Endothelial cell of umbilical vein (primary cell): ENCODE results near the gene FOXP1. TPM values are rescaled to one million over a fixed set of nuclear protein-coding genes. Genes with fewer than 3 reads are reported as not detected.

Source experiments
- BruUV-seq: library from RNA; stranded (reverse); fragments of 400-500 nt; replicated peaks from 2 replicates; lab custom pipeline; 2021; lab: Mats Ljungman, UMichigan
- CTCF ChIA-PET: fragments of 300-600, 350-600 bp; sonication (Branson Sonifier 250); formaldehyde crosslinking; loops from one replicate; lab custom pipeline; 2021; ENCODE audit warnings: antibody characterized with exemption, inconsistent platforms; lab: Charles Lee
- POLR2A ChIA-PET: fragments of 300-600, 350-600 bp; sonication (Branson Sonifier 250); formaldehyde crosslinking; loops from one replicate; lab custom pipeline; 2021; ENCODE audit warnings: antibody characterized with exemption, inconsistent platforms; lab: Charles Lee
- DNase-seq: peaks from one replicate; pipeline ENCODE4 v3.0.0-alpha.2; 2011; ENCODE audit warnings: low read depth, low spot score
- FAIRE-seq: peaks from 2 replicates; lab custom pipeline; 2011; peaks lifted over from hg19 to GRCh38; lab: Jason Lieb, UNC
- H2AFZ ChIP-seq: 2 replicates; pipeline ENCODE4 v1.6.0; 2012; ENCODE audit warnings: low read depth, low read length, control low read depth, inconsistent platforms
- H3K27ac ChIP-seq: 2 replicates; pipeline ENCODE4 v1.5.1; 2011; ENCODE audit warnings: low read depth, mild to moderate bottlenecking, control low read depth, low read length, moderate library complexity; ENCODE audit not compliant: insufficient read depth
- H3K27me3 ChIP-seq, 2 experiments: 2 replicates each; pipeline versions ENCODE4 v1.6.0 to v1.6.1; 2011; ENCODE audit warnings: low read length in 2 of 2, mixed read lengths in 1 of 2; ENCODE audit not compliant: control insufficient read depth in 2 of 2, insufficient read depth in 2 of 2
- H3K36me3 ChIP-seq, 2 experiments: 2 replicates in 1 of 2; 3 replicates in 1 of 2; pipeline ENCODE4 v1.5.1; 2011; ENCODE audit warnings: low read length in 2 of 2, mild to moderate bottlenecking in 1 of 2, moderate library complexity in 1 of 2; ENCODE audit not compliant: control insufficient read depth in 2 of 2, insufficient read depth in 2 of 2; ENCODE audit errors: extremely low read depth in 1 of 2
- H3K4me1 ChIP-seq: 3 replicates; pipeline ENCODE4 v1.5.1; 2011; ENCODE audit warnings: mild to moderate bottlenecking, low read length; ENCODE audit not compliant: control insufficient read depth, insufficient read depth; ENCODE audit errors: extremely low read depth
- H3K4me2 ChIP-seq: 2 replicates; pipeline ENCODE4 v1.6.1; 2011; ENCODE audit warnings: low read length, control low read depth, mixed read lengths; ENCODE audit not compliant: insufficient read depth
- H3K4me3 ChIP-seq, 3 experiments: fragments of 200-600 bp in 1 of 3; sonication (generic), shearing (Covaris generic) in 1 of 3; replicated peaks in 1 of 3; 2 replicates each; pipeline ENCODE4 v1.5.1; 2011 to 2016; ENCODE audit warnings: control low read depth in 3 of 3, low read length in 3 of 3, mild to moderate bottlenecking in 2 of 3, inconsistent platforms in 1 of 3, low read depth in 1 of 3, moderate library complexity in 1 of 3; ENCODE audit not compliant: insufficient read depth in 1 of 3
- H3K79me2 ChIP-seq: 2 replicates; pipeline ENCODE4 v1.6.0; 2012; ENCODE audit warnings: low read length, inconsistent platforms; ENCODE audit not compliant: control insufficient read depth, insufficient read depth
- H3K9ac ChIP-seq: replicated peaks from 2 replicates; pipeline ENCODE3; 2011; ENCODE audit warnings: low read length, control low read depth; ENCODE audit not compliant: insufficient read depth; ENCODE audit errors: extremely low read depth
- H3K9me1 ChIP-seq: replicated peaks from 3 replicates; pipeline ENCODE4 v1.6.0; 2011; ENCODE audit warnings: mild to moderate bottlenecking, low read length; ENCODE audit not compliant: control insufficient read depth, insufficient read depth; ENCODE audit errors: extremely low read depth
- H3K9me3 ChIP-seq: replicated peaks from 2 replicates; pipeline ENCODE4 v1.5.1; 2012; ENCODE audit warnings: low read length, inconsistent platforms; ENCODE audit not compliant: control insufficient read depth, insufficient read depth
- H4K20me1 ChIP-seq: replicated peaks from 2 replicates; pipeline ENCODE3; 2011; ENCODE audit warnings: mild to moderate bottlenecking, low read length; ENCODE audit not compliant: control insufficient read depth, insufficient read depth; ENCODE audit errors: extremely low read depth
- EZH2 ChIP-seq: IDR thresholded peaks from 2 replicates; pipeline ENCODE4 v1.6.1; 2012; ENCODE audit warnings: borderline replicate concordance, low read depth, mild to moderate bottlenecking, moderate library complexity, low read length, inconsistent platforms; ENCODE audit not compliant: severe bottlenecking
- FOS ChIP-seq: IDR thresholded peaks from 2 replicates; pipeline ENCODE4 v1.6.1; 2011; ENCODE audit warnings: mild to moderate bottlenecking, low read length, moderate library complexity, borderline replicate concordance; ENCODE audit not compliant: insufficient read depth
- GATA2 ChIP-seq: IDR thresholded peaks from 2 replicates; pipeline ENCODE4 v1.7.0; 2011; ENCODE audit warnings: low read depth, mild to moderate bottlenecking, moderate library complexity, mixed read lengths, low read length; ENCODE audit not compliant: insufficient read length, insufficient read depth
- JUN ChIP-seq: IDR thresholded peaks from 2 replicates; pipeline ENCODE4 v1.6.1; 2011; ENCODE audit warnings: borderline replicate concordance, low read depth; ENCODE audit not compliant: insufficient read length, insufficient read depth
- MYC ChIP-seq: IDR thresholded peaks from one replicate; pipeline ENCODE4 v1.6.1; 2011; ENCODE audit warnings: mild to moderate bottlenecking, low read depth, low read length
- POLR2A ChIP-seq: IDR thresholded peaks from 2 replicates; pipeline ENCODE4 v1.6.1; 2012; ENCODE audit warnings: low read depth, mild to moderate bottlenecking, control low read depth, low read length
- POLR2AphosphoS5 ChIP-seq: IDR thresholded peaks from 2 replicates; pipeline ENCODE4 v1.6.1; 2012; ENCODE audit warnings: low read depth, mild to moderate bottlenecking, control low read depth, low read length, moderate library complexity; ENCODE audit not compliant: insufficient read depth
- dilution Hi-C: fragments of 300-500 bp; cut with MboI; formaldehyde crosslinking; loops from one replicate; pipeline ENCODE4 v1.15.0; 2019; ENCODE audit warnings: low sequenced_read_pairs; ENCODE audit not compliant: extremely low pct_ligation_motif_present
- intact Hi-C: fragments of 100-400 bp; cut with micrococcal nuclease; formaldehyde crosslinking; loops from one replicate; pipeline ENCODE4 v1.10.0; 2022
- polyA plus RNA-seq, 4 experiments: library from polyadenylated mRNA; depleted of rRNA in 3 of 4; stranded (reverse) in 3 of 4; unstranded in 1 of 4; fragments of >200 nt; gene quantifications; 2 replicates each; pipeline versions ENCODE4 v1.2.1 to v1.2.3, GENCODE V29; 2011 to 2012; ENCODE audit warnings: missing spikeins in 1 of 4
- total RNA-seq: library from RNA; stranded (reverse); gene quantifications from 2 replicates; pipeline ENCODE4 v1.2.3, GENCODE V29; 2021
- TF ChIP-seq, protein P1 (sequence below): IDR thresholded peaks from 2 replicates; pipeline ENCODE4 v1.6.1; 2011; ENCODE audit not compliant: insufficient read depth, insufficient read length
- TF ChIP-seq, protein P2 (sequence below), 2 donors: IDR thresholded peaks; 1 replicate in 1 of 2; 2 replicates in 1 of 2; pipeline ENCODE4 v1.5.1; 2011; ENCODE audit warnings: low read length in 2 of 2, mild to moderate bottlenecking in 2 of 2, moderate library complexity in 2 of 2, control low read depth in 1 of 2, inconsistent platforms in 1 of 2, low read depth in 1 of 2; ENCODE audit not compliant: insufficient read depth in 1 of 2; ENCODE audit errors: extremely low read depth in 1 of 2

FOXP1 gene
- total and polyA plus RNA-seq, 2 donors (not counting 3 experiments of a cell fraction or from before 2014, with no cell fraction given), result 41.0 to 107 TPM

DNA sequence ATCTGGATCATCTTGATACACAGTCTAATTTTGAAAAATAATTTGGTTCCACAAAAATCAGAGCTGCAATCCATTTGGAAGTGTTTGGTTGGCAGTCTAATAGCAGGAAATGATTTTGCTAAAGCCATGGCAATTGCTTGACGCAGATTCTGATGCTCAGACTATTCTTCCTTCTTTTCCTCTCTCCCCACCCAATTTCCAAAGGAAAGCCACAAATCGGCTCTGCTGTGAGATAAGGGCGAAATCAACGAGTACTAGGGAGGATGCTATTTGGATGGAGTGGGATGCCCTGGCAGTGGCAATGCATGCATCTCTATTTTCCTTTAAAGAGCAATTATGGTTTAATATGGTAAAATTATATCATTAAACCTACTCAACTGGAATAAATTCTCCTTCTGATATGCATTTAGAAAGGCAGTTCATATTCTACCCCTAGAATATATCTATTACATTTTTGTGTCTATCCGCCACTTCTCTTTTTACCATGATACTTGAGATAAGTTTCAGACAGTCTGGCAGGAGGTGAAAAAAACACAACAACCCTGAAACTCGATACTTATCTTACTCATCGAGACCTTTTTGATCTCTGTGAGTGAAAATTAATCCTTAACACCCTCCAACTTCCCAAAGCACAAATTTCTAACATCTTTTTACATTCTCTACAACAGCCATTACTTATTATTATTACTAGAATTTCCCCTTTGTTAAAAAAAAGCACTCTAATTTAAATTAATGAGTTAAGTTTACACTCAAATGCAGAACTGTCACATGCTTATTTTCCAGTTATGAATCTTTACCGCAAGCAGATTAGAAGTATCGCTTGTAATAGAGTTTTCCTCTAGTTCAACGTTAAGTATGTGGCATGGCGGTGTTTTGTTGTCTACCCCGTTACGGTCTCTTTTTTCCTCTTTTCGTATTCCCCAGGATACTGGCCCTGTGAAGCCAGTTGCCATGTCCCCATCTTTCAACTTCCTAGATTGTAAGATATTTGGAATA lies 433.3 kb downstream of the FOXP1 start:
- H3K4me2 ChIP-seq, result no peak overlapping the region
- DNase-seq (no peak), FAIRE-seq (no peak)
- no peak overlapping the region for H3K4me3 ChIP-seq
- H2AFZ ChIP-seq, result no peak overlapping the region
- H3K9ac ChIP-seq, result no peak overlapping the region
- CTCF ChIA-PET, result interaction anchor here (1.0 kb wide), 1 partner anchor 14 kb away, joined by 3 read pairs; no protein-coding TSS in a partner anchor
- POLR2A ChIA-PET, result no interaction called here
- BruUV-seq, result no TSS peak
- dilution Hi-C loops (no loop called here), intact Hi-C loops (no loop called here)
- no peaks in the 10 kb centered on the region for H3K79me2 ChIP-seq
- H3K27ac ChIP-seq, result no peak overlapping the region
- no peaks in the 10 kb centered on the region for H3K36me3 ChIP-seq
- no peaks in the 10 kb centered on the region for H3K9me3 ChIP-seq
- no peaks in the 10 kb centered on the region for H3K4me1 ChIP-seq
- no peak for TF ChIP-seq POLR2AphosphoS5
- TF ChIP-seq POLR2A, result no peak
- TF ChIP-seq GATA2, result no peak
- TF ChIP-seq, protein P1, sequence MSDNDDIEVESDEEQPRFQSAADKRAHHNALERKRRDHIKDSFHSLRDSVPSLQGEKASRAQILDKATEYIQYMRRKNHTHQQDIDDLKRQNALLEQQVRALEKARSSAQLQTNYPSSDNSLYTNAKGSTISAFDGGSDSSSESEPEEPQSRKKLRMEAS, result no peak
- TF ChIP-seq JUN, result no peak
- no peak for TF ChIP-seq MYC
- TF ChIP-seq, protein P2, sequence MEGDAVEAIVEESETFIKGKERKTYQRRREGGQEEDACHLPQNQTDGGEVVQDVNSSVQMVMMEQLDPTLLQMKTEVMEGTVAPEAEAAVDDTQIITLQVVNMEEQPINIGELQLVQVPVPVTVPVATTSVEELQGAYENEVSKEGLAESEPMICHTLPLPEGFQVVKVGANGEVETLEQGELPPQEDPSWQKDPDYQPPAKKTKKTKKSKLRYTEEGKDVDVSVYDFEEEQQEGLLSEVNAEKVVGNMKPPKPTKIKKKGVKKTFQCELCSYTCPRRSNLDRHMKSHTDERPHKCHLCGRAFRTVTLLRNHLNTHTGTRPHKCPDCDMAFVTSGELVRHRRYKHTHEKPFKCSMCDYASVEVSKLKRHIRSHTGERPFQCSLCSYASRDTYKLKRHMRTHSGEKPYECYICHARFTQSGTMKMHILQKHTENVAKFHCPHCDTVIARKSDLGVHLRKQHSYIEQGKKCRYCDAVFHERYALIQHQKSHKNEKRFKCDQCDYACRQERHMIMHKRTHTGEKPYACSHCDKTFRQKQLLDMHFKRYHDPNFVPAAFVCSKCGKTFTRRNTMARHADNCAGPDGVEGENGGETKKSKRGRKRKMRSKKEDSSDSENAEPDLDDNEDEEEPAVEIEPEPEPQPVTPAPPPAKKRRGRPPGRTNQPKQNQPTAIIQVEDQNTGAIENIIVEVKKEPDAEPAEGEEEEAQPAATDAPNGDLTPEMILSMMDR (IDR thresholded peaks at IDR 0.05; ENCODE audit: extremely low read depth in 1 of 2, insufficient read depth in 1 of 2, low read depth in 1 of 2, low read length in 2 of 2), result no peak
- TF ChIP-seq FOS, result no peak
- TF ChIP-seq EZH2, result no peak
- H4K20me1 ChIP-seq, result no peaks in the 10 kb centered on the region
- no peaks in the 10 kb centered on the region for H3K9me1 ChIP-seq
- H3K27me3 ChIP-seq, result no peaks in the 10 kb centered on the region
